Lung (tissue), 12 donors: ENCODE data around the gene MOB1B. TPM values are rescaled to one million over a fixed set of nuclear protein-coding genes. Genes with fewer than 3 reads are reported as not detected.

ENCODE experiments used
- ATAC-seq: fragments of 200-7000 bp; cut with Tn5 transposase; one replicate; pipeline ENCODE4 v1.9.1; 2020; ENCODE audit warnings: moderate number of reproducible peaks; ENCODE audit not compliant: insufficient read depth, low FRiP score
- DNase-seq, 3 donors: peaks; one replicate each; pipeline ENCODE4 v3.0.0-alpha.2; 2013 to 2017
- H3K27ac ChIP-seq, 2 donors: one replicate each; pipeline ENCODE4 v1.5.1; 2013; ENCODE audit warnings: mild to moderate bottlenecking in 2 of 2, moderate library complexity in 2 of 2, control low read depth in 1 of 2, inconsistent platforms in 1 of 2, low read depth in 1 of 2, low read length in 1 of 2
- H3K27me3 ChIP-seq, 3 donors: one replicate each; pipeline ENCODE4 v1.5.1; 2013; ENCODE audit warnings: low read length in 2 of 3; ENCODE audit not compliant: control insufficient read depth in 3 of 3, insufficient read depth in 3 of 3
- H3K36me3 ChIP-seq, 4 donors: one replicate each; pipeline ENCODE4 v1.5.1; 2013; ENCODE audit warnings: low read length in 4 of 4, mild to moderate bottlenecking in 1 of 4, moderate library complexity in 1 of 4; ENCODE audit not compliant: control insufficient read depth in 4 of 4, insufficient read depth in 4 of 4
- H3K4me1 ChIP-seq, 5 donors: one replicate each; pipeline ENCODE4 v1.5.1; 2013; ENCODE audit warnings: low read length in 5 of 5, mild to moderate bottlenecking in 2 of 5, moderate library complexity in 1 of 5; ENCODE audit not compliant: control insufficient read depth in 5 of 5, insufficient read depth in 5 of 5
- H3K4me3 ChIP-seq: one replicate; pipeline ENCODE4 v1.5.1; 2013; ENCODE audit warnings: mild to moderate bottlenecking, control low read depth, moderate library complexity
- H3K9ac ChIP-seq, 2 donors: one replicate each; pipeline ENCODE4 v1.5.1; 2013; ENCODE audit warnings: low read length in 2 of 2, control low read depth in 1 of 2; ENCODE audit not compliant: insufficient read depth in 1 of 2
- H3K9me3 ChIP-seq, 4 donors: one replicate each; pipeline ENCODE4 v1.5.1; 2013; ENCODE audit warnings: low read length in 3 of 4, mild to moderate bottlenecking in 1 of 4, moderate library complexity in 1 of 4; ENCODE audit not compliant: control insufficient read depth in 4 of 4, insufficient read depth in 3 of 4
- CTCF ChIP-seq: IDR thresholded peaks from 2 replicates; pipeline ENCODE4 v1.5.1; 2012; ENCODE audit warnings: mild to moderate bottlenecking; ENCODE audit errors: control extremely low read depth, extremely low read depth
- WGBS, 2 donors: extraction: QIAGEN DNeasy Blood & Tissue Kit; methylation state at CpG; one replicate each; pipeline ENCODE4 v1.1.7; 2013; 5-methylcytosine and 5-hydroxymethylcytosine counted together
- polyA plus RNA-seq, 2 donors: library from polyadenylated mRNA; stranded (reverse); fragments of 200-250 nt; gene quantifications; one replicate each; pipeline ENCODE4 v1.2.1, GENCODE V29; 2013
- total RNA-seq, 2 donors: library from RNA; depleted of rRNA in 1 of 2; stranded (reverse); fragments of >200 nt in 1 of 2; gene quantifications; one replicate each; pipeline ENCODE4 v1.2.1, GENCODE V29; 2014 to 2021
- donor health status: control.
- donor health status: control.
- donor health status: Bipolar disorder and iron deficiency.
- donor health status: healthy.
- donor health status: DM: yes; HTN: yes; CAD: no.

Gene MOB1B
- total and polyA plus RNA-seq, 4 donors = 6.1 to 51.0 (median 16.0) TPM

GRCh38 chr4:70948665-70949260 is 46.6 kb downstream of the MOB1B start:
- DNase-seq = no peak
- no peak for ATAC-seq
- no peaks in the 10 kb centered on the region for H3K9me3 ChIP-seq
- no peak overlapping the region for H3K27ac ChIP-seq
- TF ChIP-seq CTCF = no peak
- no peaks in the 10 kb centered on the region for H3K27me3 ChIP-seq
- H3K36me3 ChIP-seq = peaks cover 0 to 3% (median 0%) of the 10 kb centered on the region in 4 donors
- peaks cover 0 to 7% (median 0%) of the 10 kb centered on the region in 5 donors for H3K4me1 ChIP-seq
- H3K9ac ChIP-seq = no peak overlapping the region
- 66 to 73% methylated on average over 5 of the region's 5 CpGs for WGBS, 2 donors
- H3K4me3 ChIP-seq = no peak overlapping the region

GRCh38 chr4:70954032-70954431 is 51.9 kb downstream of the MOB1B start:
- ATAC-seq (no peak), DNase-seq (no peak)
- Histone ChIP-seq H3K4me3 (no peak overlapping the region), H3K27me3 (no peaks in the 10 kb centered on the region), H3K9ac (no peak overlapping the region), H3K4me1 (peaks cover 0 to 2% (median 0%) of the 10 kb centered on the region in 5 donors), H3K27ac (no peak overlapping the region), H3K36me3 (peaks cover 0 to 3% (median 0%) of the 10 kb centered on the region in 4 donors), H3K9me3 (no peaks in the 10 kb centered on the region)
- no peak for TF ChIP-seq CTCF
- 56 to 94% methylated on average over 1 of the region's 1 CpG for WGBS, 2 donors

- Histone ChIP-seq H3K4me3 (no peak overlapping the region), H3K9me3 (no peaks in the 10 kb centered on the region), H3K36me3 (peaks cover 0 to 11% (median under 1%) of the 10 kb centered on the region in 4 donors), H3K4me1 (peaks cover 0 to 2% (median 0%) of the 10 kb centered on the region in 5 donors), H3K9ac (no peak overlapping the region), H3K27ac (no peak overlapping the region), H3K27me3 (no peaks in the 10 kb centered on the region)
- ATAC-seq (no peak), DNase-seq (no peak)
- WGBS, 2 donors = 76 to 81% methylated on average over 5 of the region's 5 CpGs
- no peak for TF ChIP-seq CTCF
These were observed 54.5 kb downstream of the MOB1B start for GRCh38 chr4:70956549-70957210.
